ENCODE data around the gene APBA2. TPM values are rescaled to one million over a fixed set of nuclear protein-coding genes. Genes with fewer than 3 reads are reported as not detected.

Gene APBA2
- total and polyA plus RNA-seq, 2 of the 13 experiments (the other 11 are each of a cell fraction or from before 2014, with no cell fraction given): 0.62 to 2.3 TPM

DNA sequence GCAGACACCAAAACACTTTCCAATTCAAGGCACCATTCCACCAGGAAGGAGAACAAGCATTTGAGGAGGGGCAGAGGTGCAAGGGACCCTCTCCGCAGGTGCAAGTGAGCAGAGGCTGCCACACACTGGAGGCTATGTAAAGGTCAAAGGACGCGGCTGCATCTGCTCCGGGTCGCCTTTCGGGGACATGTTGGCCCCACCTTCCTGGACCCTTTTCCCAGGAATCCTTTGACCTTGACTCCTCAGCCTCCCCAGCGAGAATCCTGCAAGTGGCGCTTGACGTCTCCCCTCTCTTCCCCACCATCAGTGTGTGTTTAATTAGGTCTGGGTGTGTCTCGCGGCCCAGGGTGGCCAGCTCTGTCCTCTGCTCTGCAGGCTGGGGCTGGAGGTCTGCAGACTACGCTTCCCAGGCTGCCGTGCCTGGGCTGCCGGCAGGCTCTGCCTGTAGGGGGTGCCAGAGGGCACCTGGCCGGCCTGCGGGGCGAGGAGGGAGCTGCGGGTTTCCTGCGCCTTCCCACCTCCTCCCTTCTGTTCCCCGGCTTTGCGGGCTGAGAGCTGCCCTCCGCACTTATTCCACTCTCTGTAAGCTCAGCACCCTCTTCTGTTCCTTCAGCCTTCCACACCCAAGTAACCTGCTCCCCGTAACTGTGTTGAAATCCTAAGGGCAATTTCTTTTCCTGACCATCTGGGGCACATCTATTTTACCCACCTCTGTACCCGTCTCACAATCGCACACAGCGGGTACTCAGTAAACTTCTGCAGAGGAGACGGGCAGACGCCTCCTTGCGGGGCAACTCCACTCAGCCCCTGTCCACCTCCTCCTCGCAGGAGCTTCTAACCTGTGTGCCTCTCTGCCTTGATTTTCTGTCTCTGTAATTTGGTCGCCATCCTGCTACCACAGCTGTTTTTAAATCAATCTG lies 254.0 kb downstream of the APBA2 start (continued):
- TF ChIP-seq, protein P1, sequence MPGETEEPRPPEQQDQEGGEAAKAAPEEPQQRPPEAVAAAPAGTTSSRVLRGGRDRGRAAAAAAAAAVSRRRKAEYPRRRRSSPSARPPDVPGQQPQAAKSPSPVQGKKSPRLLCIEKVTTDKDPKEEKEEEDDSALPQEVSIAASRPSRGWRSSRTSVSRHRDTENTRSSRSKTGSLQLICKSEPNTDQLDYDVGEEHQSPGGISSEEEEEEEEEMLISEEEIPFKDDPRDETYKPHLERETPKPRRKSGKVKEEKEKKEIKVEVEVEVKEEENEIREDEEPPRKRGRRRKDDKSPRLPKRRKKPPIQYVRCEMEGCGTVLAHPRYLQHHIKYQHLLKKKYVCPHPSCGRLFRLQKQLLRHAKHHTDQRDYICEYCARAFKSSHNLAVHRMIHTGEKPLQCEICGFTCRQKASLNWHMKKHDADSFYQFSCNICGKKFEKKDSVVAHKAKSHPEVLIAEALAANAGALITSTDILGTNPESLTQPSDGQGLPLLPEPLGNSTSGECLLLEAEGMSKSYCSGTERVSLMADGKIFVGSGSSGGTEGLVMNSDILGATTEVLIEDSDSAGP (CRISPR knock-in tag; IDR thresholded peaks at IDR 0.05; ENCODE audit: borderline replicate concordance): no peak
- TF ChIP-seq TRIM24 (CRISPR knock-in tag; IDR thresholded peaks at IDR 0.05): no peak
- TF ChIP-seq RARA (CRISPR knock-in tag; IDR thresholded peaks at IDR 0.05): no peak
- TF ChIP-seq ARNT2 (CRISPR knock-in tag; IDR thresholded peaks at IDR 0.05; ENCODE audit: low read depth): no peak
- TF ChIP-seq ZFP41 (CRISPR knock-in tag; IDR thresholded peaks at IDR 0.05; ENCODE audit: borderline replicate concordance): no peak
- TF ChIP-seq POLR2A (IDR thresholded peaks at IDR 0.05; ENCODE audit: insufficient read depth in 1 of 2, low read depth in 2 of 2, low read length in 2 of 2): no peak
- TF ChIP-seq, protein P2, sequence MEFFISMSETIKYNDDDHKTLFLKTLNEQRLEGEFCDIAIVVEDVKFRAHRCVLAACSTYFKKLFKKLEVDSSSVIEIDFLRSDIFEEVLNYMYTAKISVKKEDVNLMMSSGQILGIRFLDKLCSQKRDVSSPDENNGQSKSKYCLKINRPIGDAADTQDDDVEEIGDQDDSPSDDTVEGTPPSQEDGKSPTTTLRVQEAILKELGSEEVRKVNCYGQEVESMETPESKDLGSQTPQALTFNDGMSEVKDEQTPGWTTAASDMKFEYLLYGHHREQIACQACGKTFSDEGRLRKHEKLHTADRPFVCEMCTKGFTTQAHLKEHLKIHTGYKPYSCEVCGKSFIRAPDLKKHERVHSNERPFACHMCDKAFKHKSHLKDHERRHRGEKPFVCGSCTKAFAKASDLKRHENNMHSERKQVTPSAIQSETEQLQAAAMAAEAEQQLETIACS (CRISPR knock-in tag; IDR thresholded peaks at IDR 0.05): no peak
- TF ChIP-seq, protein P3, sequence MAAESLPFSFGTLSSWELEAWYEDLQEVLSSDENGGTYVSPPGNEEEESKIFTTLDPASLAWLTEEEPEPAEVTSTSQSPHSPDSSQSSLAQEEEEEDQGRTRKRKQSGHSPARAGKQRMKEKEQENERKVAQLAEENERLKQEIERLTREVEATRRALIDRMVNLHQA (CRISPR knock-in tag; IDR thresholded peaks at IDR 0.05): no peak
- no peak for TF ChIP-seq ZBTB21 (CRISPR knock-in tag; IDR thresholded peaks at IDR 0.05)
- TF ChIP-seq, protein P4, sequence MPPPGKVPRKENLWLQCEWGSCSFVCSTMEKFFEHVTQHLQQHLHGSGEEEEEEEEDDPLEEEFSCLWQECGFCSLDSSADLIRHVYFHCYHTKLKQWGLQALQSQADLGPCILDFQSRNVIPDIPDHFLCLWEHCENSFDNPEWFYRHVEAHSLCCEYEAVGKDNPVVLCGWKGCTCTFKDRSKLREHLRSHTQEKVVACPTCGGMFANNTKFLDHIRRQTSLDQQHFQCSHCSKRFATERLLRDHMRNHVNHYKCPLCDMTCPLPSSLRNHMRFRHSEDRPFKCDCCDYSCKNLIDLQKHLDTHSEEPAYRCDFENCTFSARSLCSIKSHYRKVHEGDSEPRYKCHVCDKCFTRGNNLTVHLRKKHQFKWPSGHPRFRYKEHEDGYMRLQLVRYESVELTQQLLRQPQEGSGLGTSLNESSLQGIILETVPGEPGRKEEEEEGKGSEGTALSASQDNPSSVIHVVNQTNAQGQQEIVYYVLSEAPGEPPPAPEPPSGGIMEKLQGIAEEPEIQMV (CRISPR knock-in tag; IDR thresholded peaks at IDR 0.05; ENCODE audit: low read depth): no peak
- TF ChIP-seq MBD4 (IDR thresholded peaks at IDR 0.05; ENCODE audit: borderline replicate concordance, low read length): no peak
- no peak for TF ChIP-seq RBFOX2 (IDR thresholded peaks at IDR 0.05; ENCODE audit: low read depth, low read length)
- no peak for TF ChIP-seq ZNF101 (CRISPR knock-in tag; IDR thresholded peaks at IDR 0.05; ENCODE audit: borderline replicate concordance, low read depth)
- TF ChIP-seq, protein P5, sequence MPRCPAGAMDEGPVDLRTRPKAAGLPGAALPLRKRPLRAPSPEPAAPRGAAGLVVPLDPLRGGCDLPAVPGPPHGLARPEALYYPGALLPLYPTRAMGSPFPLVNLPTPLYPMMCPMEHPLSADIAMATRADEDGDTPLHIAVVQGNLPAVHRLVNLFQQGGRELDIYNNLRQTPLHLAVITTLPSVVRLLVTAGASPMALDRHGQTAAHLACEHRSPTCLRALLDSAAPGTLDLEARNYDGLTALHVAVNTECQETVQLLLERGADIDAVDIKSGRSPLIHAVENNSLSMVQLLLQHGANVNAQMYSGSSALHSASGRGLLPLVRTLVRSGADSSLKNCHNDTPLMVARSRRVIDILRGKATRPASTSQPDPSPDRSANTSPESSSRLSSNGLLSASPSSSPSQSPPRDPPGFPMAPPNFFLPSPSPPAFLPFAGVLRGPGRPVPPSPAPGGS (CRISPR knock-in tag; IDR thresholded peaks at IDR 0.05): 0 out of 2 replicates have a peak, but pooled peaks have one; percentile 44
- no peak for TF ChIP-seq TOE1 (CRISPR knock-in tag; IDR thresholded peaks at IDR 0.05)
- no peak for TF ChIP-seq ZNF205 (CRISPR knock-in tag; IDR thresholded peaks at IDR 0.05)
- no peak for TF ChIP-seq HNF4G (IDR thresholded peaks at IDR 0.05; ENCODE audit: borderline replicate concordance, low read depth, low read length)
- no peak for TF ChIP-seq HNF4G (CRISPR knock-in tag; IDR thresholded peaks at IDR 0.05; ENCODE audit: borderline replicate concordance, low read depth)
- TF ChIP-seq GATAD1 (CRISPR knock-in tag; IDR thresholded peaks at IDR 0.05): no peak
- no peak for TF ChIP-seq NR2F2 (IDR thresholded peaks at IDR 0.05; ENCODE audit: borderline replicate concordance, low read depth)
- TF ChIP-seq ZNF143 (CRISPR knock-in tag; IDR thresholded peaks at IDR 0.05): peak; percentile 56; the same call in 1 of the 2 replicates
- TF ChIP-seq, protein P6, sequence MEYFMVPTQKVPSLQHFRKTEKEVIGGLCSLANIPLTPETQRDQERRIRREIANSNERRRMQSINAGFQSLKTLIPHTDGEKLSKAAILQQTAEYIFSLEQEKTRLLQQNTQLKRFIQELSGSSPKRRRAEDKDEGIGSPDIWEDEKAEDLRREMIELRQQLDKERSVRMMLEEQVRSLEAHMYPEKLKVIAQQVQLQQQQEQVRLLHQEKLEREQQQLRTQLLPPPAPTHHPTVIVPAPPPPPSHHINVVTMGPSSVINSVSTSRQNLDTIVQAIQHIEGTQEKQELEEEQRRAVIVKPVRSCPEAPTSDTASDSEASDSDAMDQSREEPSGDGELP (IDR thresholded peaks at IDR 0.05; ENCODE audit: borderline replicate concordance, low read depth): no peak
- TF ChIP-seq TBX3 (IDR thresholded peaks at IDR 0.05; ENCODE audit: borderline replicate concordance): no peak
- TF ChIP-seq ZNF678 (CRISPR knock-in tag; IDR thresholded peaks at IDR 0.05): no peak

Measured in HepG2 (cell line).